ENCODE data around the gene MAP3K15.

DNA sequence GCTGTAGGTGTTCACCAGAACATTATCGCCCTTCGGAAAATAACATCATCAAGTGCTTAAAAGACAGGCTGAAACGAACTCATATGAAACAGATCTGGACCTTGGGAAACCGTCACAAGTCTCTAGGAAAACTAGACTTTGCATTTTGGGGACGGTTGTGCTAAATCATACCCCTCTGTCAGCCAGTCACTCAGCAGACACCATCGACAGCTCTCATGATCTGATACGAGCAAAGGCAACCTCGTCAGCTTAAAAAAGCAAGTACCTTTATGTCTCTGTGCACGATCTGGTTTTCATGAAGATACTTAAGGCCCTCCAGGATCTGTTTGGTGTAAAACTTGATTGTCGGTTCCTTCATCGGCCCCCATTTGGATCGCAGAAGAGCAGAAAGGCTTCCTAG is 123.2 kb downstream of the MAP3K15 start:
- no peak for TF ChIP-seq POLR2A (IDR thresholded peaks at IDR 0.05)
- TF ChIP-seq, protein P1, sequence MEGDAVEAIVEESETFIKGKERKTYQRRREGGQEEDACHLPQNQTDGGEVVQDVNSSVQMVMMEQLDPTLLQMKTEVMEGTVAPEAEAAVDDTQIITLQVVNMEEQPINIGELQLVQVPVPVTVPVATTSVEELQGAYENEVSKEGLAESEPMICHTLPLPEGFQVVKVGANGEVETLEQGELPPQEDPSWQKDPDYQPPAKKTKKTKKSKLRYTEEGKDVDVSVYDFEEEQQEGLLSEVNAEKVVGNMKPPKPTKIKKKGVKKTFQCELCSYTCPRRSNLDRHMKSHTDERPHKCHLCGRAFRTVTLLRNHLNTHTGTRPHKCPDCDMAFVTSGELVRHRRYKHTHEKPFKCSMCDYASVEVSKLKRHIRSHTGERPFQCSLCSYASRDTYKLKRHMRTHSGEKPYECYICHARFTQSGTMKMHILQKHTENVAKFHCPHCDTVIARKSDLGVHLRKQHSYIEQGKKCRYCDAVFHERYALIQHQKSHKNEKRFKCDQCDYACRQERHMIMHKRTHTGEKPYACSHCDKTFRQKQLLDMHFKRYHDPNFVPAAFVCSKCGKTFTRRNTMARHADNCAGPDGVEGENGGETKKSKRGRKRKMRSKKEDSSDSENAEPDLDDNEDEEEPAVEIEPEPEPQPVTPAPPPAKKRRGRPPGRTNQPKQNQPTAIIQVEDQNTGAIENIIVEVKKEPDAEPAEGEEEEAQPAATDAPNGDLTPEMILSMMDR (IDR thresholded peaks at IDR 0.05): no peak

Measured in upper lobe of left lung (tissue), 4 donors.